ENCODE measurements around the gene TOMM70.
"Not testable (repeated sequence)": the region's sequence is repeated elsewhere in the genome, so short reads cannot be mapped to it uniquely, and the experiment has no call there.

The TOMM70 gene

GRCh38 chr3:100400780-100401673, at the start of gene TOMM70, which contains the start of gene LNP1:
Gene TOMM70 (minus strand): TSS chr3:100401089. CDS start chr3:100400949, 140 bp downstream.
Gene LNP1 (plus strand): TSS chr3:100401539. CDS start chr3:100429730, 28,191 bp downstream.
- DNase-seq (ENCODE audit: low read depth), result peak; percentile 97

DNA sequence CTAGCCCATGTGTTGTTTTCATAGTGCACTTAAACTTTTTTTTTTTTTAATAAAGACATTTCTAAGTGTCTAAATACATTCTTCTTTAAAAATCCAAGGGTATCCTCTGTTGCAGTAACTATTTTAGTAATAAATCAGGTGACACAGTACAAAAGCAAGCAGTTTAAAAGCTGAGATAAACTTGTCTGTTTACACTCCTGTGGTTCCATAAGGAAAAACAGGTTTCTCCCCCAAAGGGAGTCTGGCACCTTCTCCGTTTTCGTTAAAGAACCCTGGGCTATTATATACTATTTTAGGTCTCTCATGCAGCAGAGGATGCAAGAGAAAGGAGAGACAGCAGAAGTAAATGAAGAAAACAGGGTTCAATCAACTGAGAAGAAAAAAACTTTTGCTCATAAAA, 48.3 kb upstream of the TOMM70 start:
- DNase-seq (ENCODE audit: low read depth), result no peak

- DNase-seq (ENCODE audit: low read depth), result no peak
Observed at GRCh38 chr3:100448079-100448478, 47.2 kb upstream of the TOMM70 start.

- DNase-seq (ENCODE audit: low read depth), result not testable (repeated sequence)
Observed at GRCh38 chr3:100447067-100447466, 46.2 kb upstream of the TOMM70 start.

- DNase-seq (ENCODE audit: low read depth), result no peak
Observed at GRCh38 chr3:100443690-100444089, 42.8 kb upstream of the TOMM70 start.

- DNase-seq (ENCODE audit: low read depth), result no peak
Observed at GRCh38 chr3:100440895-100441294, 40.0 kb upstream of the TOMM70 start.

- DNase-seq (ENCODE audit: low read depth), result no peak
Observed at GRCh38 chr3:100438623-100438974, 37.7 kb upstream of the TOMM70 start.

GRCh38 chr3:100437721-100438622, 37.1 kb upstream of the TOMM70 start:
- DNase-seq (ENCODE audit: low read depth), result no peak

DNA sequence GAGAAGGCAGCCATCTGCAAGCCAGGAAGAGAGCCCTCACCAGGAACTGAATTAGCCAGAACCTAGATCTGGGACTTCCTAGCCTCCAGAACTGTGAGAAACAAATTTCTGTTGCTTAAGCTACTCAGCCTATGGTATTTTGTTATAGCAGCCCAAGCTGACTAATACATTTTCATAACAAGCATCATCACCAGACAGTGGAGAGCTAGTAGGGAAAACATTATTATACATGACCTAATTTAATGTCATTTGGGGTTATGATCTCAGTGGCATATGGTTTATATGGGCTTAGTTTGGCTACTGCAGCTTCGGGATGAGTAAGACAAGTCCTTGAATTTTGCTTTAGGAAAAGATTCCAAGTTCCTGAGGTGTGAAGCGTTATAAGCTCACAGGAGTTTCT, 36.1 kb upstream of the TOMM70 start:
- no peak for DNase-seq (ENCODE audit: low read depth)

DNA sequence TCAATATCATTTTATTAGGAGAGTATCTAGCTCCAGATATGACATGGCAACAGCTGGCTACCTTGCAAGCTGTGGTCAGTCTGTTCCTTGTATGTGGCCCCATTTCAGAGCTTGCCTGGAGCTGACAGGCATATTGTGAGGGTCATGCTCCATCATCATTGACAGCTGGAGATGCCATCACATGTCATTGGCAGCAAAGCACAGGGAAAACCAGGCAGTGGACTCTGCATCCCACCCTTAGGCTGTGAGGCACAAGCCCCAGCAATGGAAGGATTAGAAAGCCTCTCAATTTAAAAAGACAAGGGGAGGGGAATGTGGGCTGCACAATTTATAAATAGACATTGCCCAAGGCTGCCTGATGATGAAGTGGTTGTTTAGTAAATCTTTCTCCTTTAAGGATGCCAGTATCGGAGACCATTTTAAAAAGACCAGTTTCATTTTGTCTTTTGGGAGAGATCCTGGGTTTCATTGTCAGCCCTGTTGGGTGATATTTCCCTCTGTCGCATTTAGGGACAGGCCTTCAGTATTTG, 28.4 kb upstream of the TOMM70 start:
- DNase-seq (ENCODE audit: low read depth), result no peak

- no peak for DNase-seq (ENCODE audit: low read depth)
Observed at GRCh38 chr3:100427699-100428098, 26.8 kb upstream of the TOMM70 start.

- DNase-seq (ENCODE audit: low read depth), result no peak
Observed at GRCh38 chr3:100426067-100426682, 25.3 kb upstream of the TOMM70 start.

DNA sequence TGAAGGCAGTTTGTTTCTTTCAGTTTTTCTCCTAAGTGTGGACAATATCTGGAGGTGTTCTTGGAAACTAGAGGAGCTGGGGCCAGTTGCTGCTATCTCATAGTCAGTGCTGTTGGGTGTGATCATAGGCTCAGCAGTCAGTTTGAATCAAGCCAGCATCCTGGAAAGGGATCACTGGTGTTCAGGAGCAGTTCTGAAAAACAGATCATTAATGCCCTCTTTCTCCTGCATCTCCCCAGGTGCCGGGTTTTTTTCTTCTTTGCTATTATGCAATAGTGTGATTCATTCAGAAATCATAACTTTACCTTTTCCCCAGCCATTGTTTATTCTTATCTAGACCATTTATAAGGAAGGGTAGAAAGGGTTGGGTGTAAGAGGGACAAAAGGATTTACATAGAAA, 24.4 kb upstream of the TOMM70 start:
- no peak for DNase-seq (ENCODE audit: low read depth)

DNA sequence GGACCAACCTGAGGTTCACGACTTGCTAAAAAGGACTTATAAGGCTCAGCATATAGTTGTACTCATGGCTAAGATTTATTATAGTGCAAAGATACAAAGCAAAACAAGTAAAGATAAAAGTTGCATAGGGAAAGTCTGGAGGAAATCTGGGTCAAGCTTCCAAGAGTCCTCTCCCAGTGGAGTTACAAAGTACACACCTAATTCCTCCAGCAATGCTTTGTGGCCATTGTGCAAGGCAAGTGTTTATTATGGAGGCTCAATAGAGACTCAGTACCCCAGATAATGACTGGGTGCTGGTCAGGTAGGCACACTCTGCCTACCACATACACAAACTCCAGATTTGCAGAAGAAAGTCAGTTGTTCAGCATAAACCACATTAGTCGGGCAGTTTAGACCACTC, 23.4 kb upstream of the TOMM70 start:
- no peak for DNase-seq (ENCODE audit: low read depth)

GRCh38 chr3:100423611-100424010, 22.7 kb upstream of the TOMM70 start:
- DNase-seq (ENCODE audit: low read depth), result no peak

GRCh38 chr3:100420885-100421284, 20.0 kb upstream of the TOMM70 start:
- no peak for DNase-seq (ENCODE audit: low read depth)

DNA sequence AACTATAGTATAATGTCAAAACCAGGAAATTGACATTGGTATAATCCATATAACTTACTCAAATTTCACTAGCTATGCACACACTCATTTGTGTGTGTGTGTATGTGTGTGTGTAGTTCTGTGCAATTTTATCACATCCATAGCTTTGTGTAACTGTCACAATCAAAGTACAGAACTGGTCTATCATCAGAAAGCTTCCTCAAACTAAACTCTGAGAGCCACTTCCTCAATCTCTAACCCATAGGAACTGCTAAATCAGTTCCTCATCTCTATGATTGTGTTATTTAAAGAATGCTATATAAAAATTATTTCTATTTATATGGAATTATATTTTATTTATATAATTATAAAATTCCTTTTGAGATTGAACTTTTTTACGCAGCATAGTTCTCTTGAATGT, 18.5 kb upstream of the TOMM70 start:
- DNase-seq (ENCODE audit: low read depth), result no peak

DNA sequence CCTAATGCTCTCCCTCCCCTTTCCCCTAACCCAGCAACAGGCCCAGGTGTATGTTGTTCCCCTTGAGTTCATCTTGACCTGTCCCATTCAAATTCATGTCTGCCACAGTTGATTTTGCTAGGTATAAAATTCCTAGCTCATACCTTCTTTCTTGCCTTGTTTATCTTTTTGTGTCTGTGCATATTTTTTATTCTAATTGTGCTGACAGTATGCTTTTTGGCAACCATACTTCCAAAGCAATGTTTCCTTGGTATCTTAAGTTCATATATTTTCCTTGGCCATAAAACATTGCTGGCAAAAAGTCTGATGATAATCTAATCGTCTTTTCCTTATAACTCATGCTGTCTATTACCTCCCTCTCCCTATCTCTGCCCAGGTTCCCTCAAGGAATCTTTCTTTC, 16.0 kb upstream of the TOMM70 start:
- no peak for DNase-seq (ENCODE audit: low read depth)

GRCh38 chr3:100416176-100416575, 15.3 kb upstream of the TOMM70 start:
- DNase-seq (ENCODE audit: low read depth), result no peak

GRCh38 chr3:100413613-100414012, 12.7 kb upstream of the TOMM70 start:
- DNase-seq (ENCODE audit: low read depth), result no peak

DNA sequence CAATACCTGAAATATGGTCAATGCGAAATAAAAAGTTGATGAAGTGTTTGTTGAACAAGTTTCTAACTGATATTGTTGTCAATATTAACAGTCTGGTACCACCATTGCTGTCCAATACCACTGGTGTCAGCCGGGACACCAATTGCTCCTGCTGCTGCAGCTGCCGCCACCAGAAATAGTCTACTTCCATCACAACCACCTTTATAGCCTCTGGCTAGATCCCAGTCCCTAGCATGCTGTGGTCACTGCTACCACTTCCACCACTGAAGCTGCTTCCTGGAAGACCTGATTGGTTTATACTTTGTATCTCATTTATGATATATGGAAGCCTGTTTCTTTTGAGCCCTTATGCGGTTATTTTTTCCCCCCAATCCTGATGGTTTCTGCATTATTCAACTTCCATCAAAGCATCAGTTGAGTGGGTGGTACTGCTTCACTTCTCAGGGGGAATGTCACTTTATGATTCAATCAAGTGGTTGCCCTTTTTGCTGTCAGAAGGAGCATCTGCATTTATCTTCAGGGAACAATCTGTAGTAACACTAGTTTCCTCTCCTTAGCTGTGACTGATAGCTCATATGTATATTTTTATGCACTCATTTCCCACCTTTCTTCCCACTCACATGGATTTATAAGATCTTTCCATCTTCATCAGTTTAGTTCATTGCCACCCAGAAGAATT, 12.2 kb upstream of the TOMM70 start:
- no peak for DNase-seq (ENCODE audit: low read depth)

Data from HS-27A (cell line).